K562 (cell line): ENCODE data around the gene ZCCHC17. TPM values are rescaled to one million over a fixed set of nuclear protein-coding genes. Genes with fewer than 3 reads are reported as not detected.
A peak's percentile ranks its signal among the peaks of the same experiment; 100 is the strongest.

Experiments used
- ASH1L ChIP-seq: fragments of 450-650 bp; IDR thresholded peaks from 2 replicates; pipeline ENCODE4 v1.6.1; 2018; ENCODE audit warnings: borderline replicate concordance, mild to moderate bottlenecking, low read depth; ENCODE audit not compliant: partially characterized antibody
- CREBBP ChIP-seq: IDR thresholded peaks from one replicate; pipeline ENCODE4 v1.6.1; 2012; ENCODE audit warnings: low read depth, mild to moderate bottlenecking, control low read depth, inconsistent platforms, low read length
- ETS2 ChIP-seq: IDR thresholded peaks from 2 replicates; pipeline ENCODE4 v1.6.1; 2016; ENCODE audit warnings: borderline replicate concordance, missing genetic modification characterization, mild to moderate bottlenecking, moderate library complexity, missing compliant biosample characterization; ENCODE audit not compliant: poor library complexity, severe bottlenecking
- GABPB2 ChIP-seq: fragments of 250-450 bp; sonication (Bioruptor Pico); conservative IDR thresholded peaks from 2 replicates; pipeline ENCODE4 v1.5.1; 2021; ENCODE audit warnings: mild to moderate bottlenecking
- HOXB6 ChIP-seq: fragments of 250-450 bp; sonication (Bioruptor Pico); IDR thresholded peaks from 2 replicates; pipeline ENCODE4 v1.5.1; 2022; ENCODE audit warnings: mild to moderate bottlenecking, borderline replicate concordance
- LCOR ChIP-seq: sonication (generic); formaldehyde crosslinking; IDR thresholded peaks from 2 replicates; pipeline ENCODE4 v1.8.0; 2022; ENCODE audit warnings: mild to moderate bottlenecking, missing genetic modification reagents
- MYC ChIP-seq, 2 experiments: fragments of 250-450 bp in 1 of 2; sonication (Bioruptor Pico) in 1 of 2; IDR thresholded peaks; 2 replicates each; pipeline versions ENCODE4 v1.5.1 to v1.6.1; 2012 to 2021; ENCODE audit warnings: low read depth in 2 of 2, borderline replicate concordance in 1 of 2, improper control_type of control experiment in 1 of 2, low read length in 1 of 2, mild to moderate bottlenecking in 1 of 2, moderate library complexity in 1 of 2
- NR2C2 ChIP-seq, 2 experiments: fragments of 200-800 bp in 1 of 2; sonication (Bioruptor generic) in 1 of 2; sonication (generic) in 1 of 2; formaldehyde crosslinking in 1 of 2; IDR thresholded peaks; 2 replicates each; pipeline versions ENCODE4 v1.6.1 to v1.8.0; 2016 to 2022; ENCODE audit warnings: mild to moderate bottlenecking in 1 of 2, missing compliant biosample characterization in 1 of 2, missing genetic modification characterization in 1 of 2, missing genetic modification reagents in 1 of 2
- SRSF9 ChIP-seq: fragments of 200-400 bp; formaldehyde crosslinking; IDR thresholded peaks from 2 replicates; pipeline ENCODE4 v1.6.1; 2017; ENCODE audit warnings: low read depth, low read length, borderline replicate concordance
- TCF7L2 ChIP-seq: fragments of 150-350 bp; IDR thresholded peaks from 2 replicates; pipeline ENCODE4 v1.6.1; 2016; ENCODE audit warnings: low read depth, mild to moderate bottlenecking, low read length, moderate library complexity
- TRIM25 ChIP-seq: fragments of 450-650 bp; IDR thresholded peaks from 2 replicates; pipeline ENCODE4 v1.7.0; 2016; ENCODE audit warnings: borderline replicate concordance
- ZNF133 ChIP-seq: fragments of 250-450 bp; sonication (Bioruptor Pico); IDR thresholded peaks from 2 replicates; pipeline ENCODE4 v1.4.0; 2020; ENCODE audit warnings: mild to moderate bottlenecking
- ZNF3 ChIP-seq: fragments of 250-450 bp; sonication (Bioruptor Pico); IDR thresholded peaks from 2 replicates; pipeline ENCODE4 v1.5.0; 2021; ENCODE audit warnings: mild to moderate bottlenecking, moderate library complexity
- ZNF41 ChIP-seq: fragments of 250-450 bp; sonication (Bioruptor Pico); conservative IDR thresholded peaks from 2 replicates; pipeline ENCODE4 v1.4.0; 2020; ENCODE audit warnings: mild to moderate bottlenecking
- ZNF695 ChIP-seq: fragments of 450-650 bp; formaldehyde crosslinking; IDR thresholded peaks from 2 replicates; pipeline ENCODE4 v1.4.0; 2020; ENCODE audit warnings: mild to moderate bottlenecking, moderate library complexity
- polyA plus RNA-seq, 8 experiments: library from polyadenylated mRNA; depleted of rRNA in 4 of 8; stranded (reverse) in 5 of 8; unstranded in 3 of 8; fragments of >200 nt; fragmentation: Nextera tagmentation in 2 of 8; fragmentation: Illumina TruSeq in 1 of 8; extraction: Ambion mirVana in 2 of 8; extraction: Trizol in 1 of 8; gene quantifications; 2 replicates each; pipeline versions ENCODE4 v1.2.1 to v1.2.3, GENCODE V29; 2011 to 2014; ENCODE audit warnings: inconsistent platforms in 1 of 8, missing spikeins in 1 of 8
- total RNA-seq, 7 experiments: library from RNA; depleted of rRNA in 6 of 7; stranded (reverse); fragments of >200 nt in 6 of 7; fragmentation: Illumina TruSeq in 2 of 7; extraction: Trizol in 2 of 7; gene quantifications; 2 replicates each; pipeline versions ENCODE4 v1.2.1 to v1.2.3, GENCODE V29; 2011 to 2021; ENCODE audit warnings: low replicate concordance in 1 of 7
- TF ChIP-seq, protein P1 (sequence below): fragments of 150-350 bp; conservative IDR thresholded peaks from 2 replicates; pipeline ENCODE4 v1.6.1; 2014; ENCODE audit warnings: low read length
- TF ChIP-seq, protein P2 (sequence below): sonication (generic); formaldehyde crosslinking; IDR thresholded peaks from 2 replicates; pipeline ENCODE4 v1.8.1; 2022; ENCODE audit warnings: missing genetic modification reagents

Gene ZCCHC17
- total and polyA plus RNA-seq, 9 of the 15 experiments (the other 6 are each of a cell fraction or from before 2014, with no cell fraction given) = 46.9 to 150 (median 74.7) TPM

DNA sequence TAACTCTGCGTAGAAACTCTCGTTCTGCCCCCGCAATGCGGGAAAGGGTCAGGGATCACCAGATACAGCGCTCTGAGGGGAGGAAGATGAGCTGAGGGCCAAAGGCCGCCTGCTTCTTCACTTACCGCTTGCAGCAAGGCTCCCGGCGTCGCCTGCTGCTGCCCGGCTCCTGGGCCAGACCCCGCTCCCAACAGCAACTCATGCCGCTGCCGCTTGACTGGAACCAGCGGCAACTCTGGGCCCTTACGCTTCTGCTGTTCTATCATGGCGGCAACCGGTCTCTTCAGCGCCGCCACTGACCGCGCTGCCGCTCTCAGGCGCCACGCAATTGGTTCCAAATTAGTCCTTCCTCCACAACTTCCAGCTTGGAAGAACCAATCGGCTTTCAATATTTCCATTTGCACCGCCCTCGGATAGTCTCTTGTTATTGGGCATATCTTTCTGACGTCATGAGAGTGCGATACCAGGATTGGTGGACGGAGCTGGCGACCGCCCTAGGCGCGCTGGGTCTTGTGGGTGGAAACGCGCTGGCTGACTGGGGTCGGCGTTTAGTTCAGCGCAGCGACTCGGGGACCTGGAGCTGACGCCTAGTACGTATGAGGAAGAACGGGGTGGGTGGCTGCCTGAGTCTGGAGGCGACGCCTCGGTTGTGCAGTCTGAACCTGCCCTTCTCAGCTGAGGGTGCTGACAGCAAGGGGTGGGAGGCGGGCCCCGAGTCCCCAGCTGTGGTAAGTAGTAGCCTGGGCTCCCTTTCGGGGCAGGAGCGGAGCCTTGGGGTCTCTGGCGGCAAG, at the start of gene ZCCHC17, which contains the start of gene SNRNP40 (continued):
- no peak for TF ChIP-seq ZNF695
- TF ChIP-seq LCOR (CRISPR knock-in tag) = peak; percentile 99
- TF ChIP-seq, protein P1, sequence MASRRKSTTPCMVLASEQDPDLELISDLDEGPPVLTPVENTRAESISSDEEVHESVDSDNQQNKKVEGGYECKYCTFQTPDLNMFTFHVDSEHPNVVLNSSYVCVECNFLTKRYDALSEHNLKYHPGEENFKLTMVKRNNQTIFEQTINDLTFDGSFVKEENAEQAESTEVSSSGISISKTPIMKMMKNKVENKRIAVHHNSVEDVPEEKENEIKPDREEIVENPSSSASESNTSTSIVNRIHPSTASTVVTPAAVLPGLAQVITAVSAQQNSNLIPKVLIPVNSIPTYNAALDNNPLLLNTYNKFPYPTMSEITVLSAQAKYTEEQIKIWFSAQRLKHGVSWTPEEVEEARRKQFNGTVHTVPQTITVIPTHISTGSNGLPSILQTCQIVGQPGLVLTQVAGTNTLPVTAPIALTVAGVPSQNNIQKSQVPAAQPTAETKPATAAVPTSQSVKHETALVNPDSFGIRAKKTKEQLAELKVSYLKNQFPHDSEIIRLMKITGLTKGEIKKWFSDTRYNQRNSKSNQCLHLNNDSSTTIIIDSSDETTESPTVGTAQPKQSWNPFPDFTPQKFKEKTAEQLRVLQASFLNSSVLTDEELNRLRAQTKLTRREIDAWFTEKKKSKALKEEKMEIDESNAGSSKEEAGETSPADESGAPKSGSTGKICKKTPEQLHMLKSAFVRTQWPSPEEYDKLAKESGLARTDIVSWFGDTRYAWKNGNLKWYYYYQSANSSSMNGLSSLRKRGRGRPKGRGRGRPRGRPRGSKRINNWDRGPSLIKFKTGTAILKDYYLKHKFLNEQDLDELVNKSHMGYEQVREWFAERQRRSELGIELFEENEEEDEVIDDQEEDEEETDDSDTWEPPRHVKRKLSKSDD = 0 out of 2 replicates have a peak, but pooled peaks have one; percentile 48
- TF ChIP-seq MYC (IDR thresholded peaks at IDR 0.05; ENCODE audit: low read depth, low read length) = peak; percentile 93
- TF ChIP-seq MYC (CRISPR knock-in tag; IDR thresholded peaks at IDR 0.05; ENCODE audit: borderline replicate concordance, low read depth) = peak; percentile 66
- peak; percentile 44; the same call in 1 of the 2 replicates for TF ChIP-seq NR2C2 (CRISPR knock-in tag; IDR thresholded peaks at IDR 0.05)
- peak; percentile 89 for TF ChIP-seq NR2C2 (tag; IDR thresholded peaks at IDR 0.05)
- TF ChIP-seq ZNF3 = no peak
- 0 out of 2 replicates have a peak, but pooled peaks have one; percentile 31 for TF ChIP-seq GABPB2 (CRISPR knock-in tag)
- no peak for TF ChIP-seq ZNF41 (CRISPR knock-in tag)
- TF ChIP-seq, protein P2, sequence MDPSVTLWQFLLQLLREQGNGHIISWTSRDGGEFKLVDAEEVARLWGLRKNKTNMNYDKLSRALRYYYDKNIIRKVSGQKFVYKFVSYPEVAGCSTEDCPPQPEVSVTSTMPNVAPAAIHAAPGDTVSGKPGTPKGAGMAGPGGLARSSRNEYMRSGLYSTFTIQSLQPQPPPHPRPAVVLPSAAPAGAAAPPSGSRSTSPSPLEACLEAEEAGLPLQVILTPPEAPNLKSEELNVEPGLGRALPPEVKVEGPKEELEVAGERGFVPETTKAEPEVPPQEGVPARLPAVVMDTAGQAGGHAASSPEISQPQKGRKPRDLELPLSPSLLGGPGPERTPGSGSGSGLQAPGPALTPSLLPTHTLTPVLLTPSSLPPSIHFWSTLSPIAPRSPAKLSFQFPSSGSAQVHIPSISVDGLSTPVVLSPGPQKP (CRISPR knock-in tag) = no peak
- TF ChIP-seq HOXB6 (CRISPR knock-in tag) = no peak
- TF ChIP-seq TRIM25 = no peak
- TF ChIP-seq ZNF133 (CRISPR knock-in tag) = no peak
- no peak for TF ChIP-seq ETS2 (tag)
- TF ChIP-seq TCF7L2 = no peak
- no peak for TF ChIP-seq CREBBP
- TF ChIP-seq ASH1L = peak; percentile 86
- no peak for TF ChIP-seq SRSF9
